GM12878 (cell line): Measurements from ENCODE around the gene ADNP2. TPM values are rescaled to one million over a fixed set of nuclear protein-coding genes. Genes with fewer than 3 reads are reported as not detected.

ENCODE experiments used
- ATAC-seq: fragments of 200-7000 bp; cut with Tn5 transposase; 3 replicates; pipeline ENCODE4 v1.9.1; 2020; ENCODE audit warnings: mild to moderate bottlenecking, moderate library complexity
- BruUV-seq: library from RNA; stranded (reverse); fragments of 400-500 nt; replicated peaks from 2 replicates; lab custom pipeline; 2021; lab: Mats Ljungman, UMichigan
- CTCF ChIA-PET: fragments of 300-600 bp; sonication (Branson Sonifier 250); formaldehyde crosslinking; extraction: SDS; loops from one replicate; lab custom pipeline; 2021; ENCODE audit warnings: inconsistent platforms; lab: Yijun Ruan, JAX
- POLR2A ChIA-PET: fragments of 350-600 bp; formaldehyde crosslinking; extraction: SDS; loops from one replicate; lab custom pipeline; 2021; ENCODE audit warnings: inconsistent platforms; lab: Charles Lee
- RAD21 ChIA-PET: fragments of 300-600 bp; sonication (Branson Sonifier 250); formaldehyde crosslinking; loops from one replicate; lab custom pipeline; 2023; ENCODE audit warnings: antibody characterized with exemption; ENCODE audit not compliant: unreplicated experiment; lab: Charles Lee
- SMC1A ChIA-PET: fragments of 300-600 bp; sonication (Branson Sonifier 250); formaldehyde crosslinking; loops from one replicate; lab custom pipeline; 2023; ENCODE audit not compliant: unreplicated experiment, uncharacterized antibody; lab: Charles Lee
- DNase-seq: peaks from one replicate; pipeline ENCODE4 v3.0.0-alpha.2; 2011; ENCODE audit warnings: low read depth, low spot score
- FAIRE-seq: peaks from 3 replicates; lab custom pipeline; 2011; peaks lifted over from hg19 to GRCh38; lab: Jason Lieb, UNC
- H2AFZ ChIP-seq: 2 replicates; pipeline ENCODE4 v1.6.0; 2011; ENCODE audit warnings: low read depth, low read length, control low read depth; ENCODE audit not compliant: control insufficient read depth
- H3K27ac ChIP-seq: 2 replicates; pipeline ENCODE4 v1.5.1; 2011; ENCODE audit warnings: control low read depth; ENCODE audit not compliant: control insufficient read depth, insufficient read depth
- H3K27me3 ChIP-seq, 2 experiments: replicated peaks in 1 of 2; 2 replicates each; pipeline versions ENCODE4 v1.6.0 to v1.6.1; 2011; ENCODE audit warnings: low read length in 1 of 2; ENCODE audit not compliant: control insufficient read depth in 2 of 2, insufficient read depth in 2 of 2
- H3K36me3 ChIP-seq, 2 experiments: 2 replicates each; pipeline ENCODE4 v1.5.1; 2011; ENCODE audit warnings: low read length in 1 of 2; ENCODE audit not compliant: control insufficient read depth in 2 of 2, insufficient read depth in 2 of 2
- H3K4me1 ChIP-seq: 2 replicates; pipeline ENCODE4 v1.6.1; 2011; ENCODE audit warnings: mild to moderate bottlenecking, low read length, moderate library complexity, mixed read lengths; ENCODE audit not compliant: control insufficient read depth, insufficient read depth
- H3K4me2 ChIP-seq: 2 replicates; pipeline ENCODE4 v1.6.0; 2011; ENCODE audit warnings: control low read depth; ENCODE audit not compliant: control insufficient read depth, insufficient read depth
- H3K4me3 ChIP-seq: fragments of 200-600 bp; sonication (generic); 2 replicates; pipeline ENCODE4 v1.5.1; 2016
- H3K79me2 ChIP-seq: 2 replicates; pipeline ENCODE4 v1.6.0; 2011; ENCODE audit warnings: low read length; ENCODE audit not compliant: control insufficient read depth, insufficient read depth
- H3K9ac ChIP-seq: 2 replicates; pipeline ENCODE4 v1.8.0; 2011; ENCODE audit warnings: low read length, control low read depth, mixed read lengths; ENCODE audit not compliant: control insufficient read depth, insufficient read depth
- H3K9me3 ChIP-seq: replicated peaks from 3 replicates; pipeline ENCODE4 v1.5.1; 2011; ENCODE audit warnings: mild to moderate bottlenecking, low read length; ENCODE audit not compliant: control insufficient read depth, insufficient read depth
- H4K20me1 ChIP-seq: 2 replicates; pipeline ENCODE4 v1.6.0; 2011; ENCODE audit not compliant: control insufficient read depth, insufficient read depth
- BHLHE40 ChIP-seq, 2 experiments: fragments of 450-650 bp in 1 of 2; IDR thresholded peaks; 2 replicates each; pipeline ENCODE4 v1.6.1; 2011 to 2017; ENCODE audit warnings: low read depth in 2 of 2, borderline replicate concordance in 1 of 2, improper control_type of control experiment in 1 of 2, low read length in 1 of 2, mild to moderate bottlenecking in 1 of 2
- BMI1 ChIP-seq: fragments of 450-650 bp; IDR thresholded peaks from 2 replicates; pipeline ENCODE4 v1.6.1; 2016; ENCODE audit warnings: mild to moderate bottlenecking, moderate library complexity, borderline replicate concordance
- E2F4 ChIP-seq: IDR thresholded peaks from 2 replicates; pipeline ENCODE4 v1.6.1; 2012; ENCODE audit warnings: low read depth, low read length, improper control_type of control experiment
- GABPA ChIP-seq: IDR thresholded peaks from 2 replicates; pipeline ENCODE4 v1.6.1; 2014; ENCODE audit warnings: antibody characterized with exemption, low read depth, mild to moderate bottlenecking, inconsistent platforms
- IKZF1 ChIP-seq: fragments of 450-650 bp; conservative IDR thresholded peaks from 2 replicates; pipeline ENCODE4 v1.6.1; 2017; ENCODE audit warnings: antibody characterized with exemption, mild to moderate bottlenecking
- LARP7 ChIP-seq: fragments of 450-650 bp; IDR thresholded peaks from 2 replicates; pipeline ENCODE4 v1.6.1; 2017; ENCODE audit warnings: mild to moderate bottlenecking
- MEF2B ChIP-seq: fragments of 450-650 bp; IDR thresholded peaks from 2 replicates; pipeline ENCODE4 v1.6.1; 2018; ENCODE audit warnings: mild to moderate bottlenecking, moderate library complexity; ENCODE audit not compliant: partially characterized antibody, poor library complexity, severe bottlenecking
- MLLT1 ChIP-seq: fragments of 450-650 bp; IDR thresholded peaks from 2 replicates; pipeline ENCODE4 v1.6.1; 2016; ENCODE audit warnings: mild to moderate bottlenecking
- PKNOX1 ChIP-seq: fragments of 450-650 bp; IDR thresholded peaks from 2 replicates; pipeline ENCODE4 v1.6.1; 2016; ENCODE audit warnings: mild to moderate bottlenecking
- POLR2A ChIP-seq: IDR thresholded peaks from 2 replicates; pipeline ENCODE4 v1.6.1; 2011; ENCODE audit warnings: low read depth, mild to moderate bottlenecking, low read length
- POLR2AphosphoS5 ChIP-seq: IDR thresholded peaks from 2 replicates; pipeline ENCODE4 v1.6.1; 2011; ENCODE audit warnings: mild to moderate bottlenecking, low read length, inconsistent platforms
- RFX5 ChIP-seq: IDR thresholded peaks from 2 replicates; pipeline ENCODE4 v1.6.1; 2011; ENCODE audit warnings: low read depth, low read length, improper control_type of control experiment
- ZNF687 ChIP-seq: fragments of 450-650 bp; IDR thresholded peaks from 2 replicates; pipeline ENCODE4 v1.6.1; 2017; ENCODE audit warnings: mild to moderate bottlenecking, moderate library complexity
- WGBS: methylation state at CpG from one replicate; pipeline ENCODE4 v1.1.6; 2016; ENCODE audit warnings: low lambda C conversion rate; ENCODE audit not compliant: insufficient replicate concordance, insufficient coverage; ENCODE audit errors: missing lambda C conversion rate; 5-methylcytosine and 5-hydroxymethylcytosine counted together
- in situ Hi-C: fragments of 300-500 bp; cut with MboI; formaldehyde crosslinking; loops from 9 replicates; pipeline ENCODE4 v1.14.3; 2018; ENCODE audit warnings: mixed read lengths
- intact Hi-C: fragments of 100-400 bp; cut with micrococcal nuclease; formaldehyde crosslinking; loops from one replicate; pipeline ENCODE4 v1.14.2; 2022; ENCODE audit not compliant: unreplicated experiment
- polyA plus RNA-seq, 11 experiments: library from polyadenylated mRNA; depleted of rRNA in 4 of 11; unstranded in 6 of 11; stranded (reverse) in 5 of 11; fragments of >200 nt; fragmentation: Nextera tagmentation in 4 of 11; fragmentation: Illumina TruSeq in 1 of 11; extraction: Ambion mirVana in 4 of 11; extraction: Trizol in 1 of 11; gene quantifications; 1 replicate in 1 of 11; 2 replicates in 10 of 11; pipeline versions ENCODE4 v1.2.1 to v1.2.3, GENCODE V29; 2011 to 2016; ENCODE audit warnings: inconsistent platforms in 2 of 11, missing spikeins in 2 of 11, low read depth in 1 of 11
- total RNA-seq, 4 experiments: library from RNA; depleted of rRNA in 3 of 4; stranded (reverse); fragments of >200 nt in 3 of 4; fragmentation: Illumina TruSeq in 1 of 4; extraction: Trizol in 1 of 4; gene quantifications; 2 replicates each; pipeline versions ENCODE4 v1.2.1 to v1.2.3, GENCODE V29; 2013 to 2021

The ADNP2 gene
- total and polyA plus RNA-seq, 10 of the 15 experiments (the other 5 are each of a cell fraction or from before 2014, with no cell fraction given) = 3.7 to 25.1 (median 13.0) TPM

GRCh38 chr18:80147418-80148325 is 38.6 kb downstream of the ADNP2 start:
- ATAC-seq = peak; percentile 96
- Histone ChIP-seq H3K9ac (peak overlapping the region; percentile 31; the same call in 1 of the 2 replicates), H3K4me1 (peaks cover 5% of the 10 kb centered on the region), H3K27me3 (no peaks in the 10 kb centered on the region), H3K4me3 (peak overlapping the region; percentile 72), H2AFZ (peak overlapping the region; percentile 62), H3K36me3 (no peaks in the 10 kb centered on the region), H3K27ac (no peak overlapping the region), H4K20me1 (no peaks in the 10 kb centered on the region), H3K9me3 (no peaks in the 10 kb centered on the region), H3K4me2 (peak overlapping the region; percentile 61), H3K79me2 (no peaks in the 10 kb centered on the region; the same call in 1 of the 2 replicates)
- intact Hi-C loops (loop anchor here (2.0 to 10.0 kb wide), 3 partner anchors 35 to 463 kb away; partner anchors contain the start of gene RBFA), in situ Hi-C loops (no loop called here)
- SMC1A ChIA-PET = interaction anchor here (1.0 to 1.9 kb wide), 3 partner anchors 19 to 39 kb away, joined by 3 to 4 read pairs (median 3); partner anchors contain the start of gene ADNP2
- CTCF ChIA-PET = interaction anchor here (0.8 to 1.8 kb wide), 4 partner anchors 11 to 163 kb away, joined by 3 to 6 read pairs (median 4); no protein-coding TSS in a partner anchor
- POLR2A ChIA-PET = interaction anchor here (1.0 kb wide), 1 partner anchor 184 kb away, joined by 3 read pairs; no protein-coding TSS in a partner anchor
- BruUV-seq = no TSS peak
- peak; percentile 60 for DNase-seq
- WGBS = 48% methylated on average over 52 of the region's 52 CpGs
- RAD21 ChIA-PET = interaction anchor here (0.9 to 1.5 kb wide), 2 partner anchors 113 to 184 kb away, joined by 3 to 4 read pairs; no protein-coding TSS in a partner anchor
- peak; percentile 62 for FAIRE-seq
- TF ChIP-seq BMI1 = peak; percentile 99
- peak; percentile 86 for TF ChIP-seq GABPA
- peak; percentile 98 for TF ChIP-seq PKNOX1
- no peak for TF ChIP-seq LARP7
- TF ChIP-seq POLR2AphosphoS5 = 0 out of 2 replicates have a peak, but pooled peaks have one; percentile 56
- TF ChIP-seq POLR2A = peak; percentile 77; the same call in 1 of the 2 replicates
- 0 out of 2 replicates have a peak, but pooled peaks have one; percentile 60 for TF ChIP-seq MLLT1
- TF ChIP-seq MEF2B = peak; percentile 75
- peak; percentile 8 to 47; a peak in 1 of 4 replicates for TF ChIP-seq BHLHE40 (IDR thresholded peaks at IDR 0.05; ENCODE audit: borderline replicate concordance in 1 of 2, low read depth in 2 of 2, low read length in 1 of 2)
- 0 out of 2 replicates have a peak, but pooled peaks have one; percentile 24 for TF ChIP-seq RFX5
- TF ChIP-seq E2F4 = no peak
- peak; percentile 72 for TF ChIP-seq ZNF687
- 0 out of 2 replicates have a peak, but pooled peaks have one; percentile 17 for TF ChIP-seq IKZF1
